IMR-90 (cell line): ENCODE measurements around the gene KLRC3. TPM values are rescaled to one million over a fixed set of nuclear protein-coding genes. Genes with fewer than 3 reads are reported as not detected.
"Not testable (repeated sequence)": the region's sequence is repeated elsewhere in the genome, so short reads cannot be mapped to it uniquely, and the experiment has no call there.

Experiments used
- ATAC-seq: fragments of 200-7000 bp; cut with Tn5 transposase; 2 replicates; pipeline ENCODE4 v1.9.1; 2020; ENCODE audit warnings: low read depth, mild to moderate bottlenecking, moderate library complexity
- BruUV-seq: library from RNA; stranded (reverse); fragments of 400-500 nt; replicated peaks from 2 replicates; lab custom pipeline; 2021; lab: Mats Ljungman, UMichigan
- CTCF ChIA-PET: fragments of 300-600 bp; formaldehyde crosslinking; extraction: SDS; loops from one replicate; lab custom pipeline; 2021; ENCODE audit warnings: antibody characterized with exemption; lab: Yijun Ruan, JAX
- POLR2A ChIA-PET: fragments of 300-600 bp; sonication (Branson Sonifier 250); formaldehyde crosslinking; loops from one replicate; lab custom pipeline; 2022; ENCODE audit warnings: antibody characterized with exemption; ENCODE audit not compliant: unreplicated experiment; lab: Charles Lee
- DNase-seq: peaks from one replicate; pipeline ENCODE4 v3.0.0; 2013
- H2AFZ ChIP-seq: replicated peaks from 2 replicates; pipeline ENCODE3; 2013; ENCODE audit warnings: low read length, mild to moderate bottlenecking; ENCODE audit not compliant: poor library complexity
- H2AK5ac ChIP-seq: 2 replicates; pipeline ENCODE4 v1.6.1; 2013; ENCODE audit warnings: low read depth, low read length, inconsistent platforms
- H2AK9ac ChIP-seq: replicated peaks from 2 replicates; pipeline ENCODE3; 2013; ENCODE audit warnings: mild to moderate bottlenecking, low read depth, low read length, moderate library complexity; ENCODE audit not compliant: poor library complexity
- H2BK120ac ChIP-seq: 2 replicates; pipeline ENCODE4 v1.6.1; 2013; ENCODE audit warnings: low read depth, low read length, inconsistent platforms
- H2BK15ac ChIP-seq: 3 replicates; pipeline ENCODE4 v1.6.1; 2013; ENCODE audit warnings: low read depth, low read length, inconsistent platforms
- H2BK20ac ChIP-seq: 2 replicates; pipeline ENCODE4 v1.6.1; 2013; ENCODE audit warnings: low read depth, mild to moderate bottlenecking, inconsistent platforms, low read length, moderate library complexity
- H2BK5ac ChIP-seq: 2 replicates; pipeline ENCODE4 v1.6.1; 2013; ENCODE audit warnings: mild to moderate bottlenecking, low read depth, low read length, inconsistent platforms; ENCODE audit not compliant: poor library complexity, severe bottlenecking
- H3K14ac ChIP-seq: replicated peaks from 2 replicates; pipeline ENCODE4 v1.6.1; 2013; ENCODE audit warnings: low read depth, low read length, inconsistent platforms
- H3K18ac ChIP-seq: 2 replicates; pipeline ENCODE4 v1.6.1; 2013; ENCODE audit warnings: low read depth, low read length, control low read depth
- H3K23ac ChIP-seq: 2 replicates; pipeline ENCODE4 v1.6.1; 2013; ENCODE audit warnings: low read depth, low read length, inconsistent platforms
- H3K27ac ChIP-seq: 2 replicates; pipeline ENCODE4 v1.5.1; 2013; ENCODE audit warnings: mild to moderate bottlenecking, control low read depth, low read length; ENCODE audit not compliant: insufficient read depth
- H3K27me3 ChIP-seq: 2 replicates; pipeline ENCODE4 v1.6.1; 2013; ENCODE audit warnings: low read length; ENCODE audit not compliant: control insufficient read depth, insufficient read depth
- H3K36me3 ChIP-seq: 2 replicates; pipeline ENCODE4 v1.6.1; 2013; ENCODE audit warnings: low read length, mixed read lengths; ENCODE audit not compliant: control insufficient read depth, insufficient read depth
- H3K4ac ChIP-seq: 2 replicates; pipeline ENCODE4 v1.6.1; 2013; ENCODE audit warnings: low read depth, low read length, inconsistent platforms
- H3K4me1 ChIP-seq: 2 replicates; pipeline ENCODE4 v1.6.1; 2013; ENCODE audit warnings: low read length, mixed read lengths; ENCODE audit not compliant: control insufficient read depth, insufficient read depth
- H3K4me2 ChIP-seq: 2 replicates; pipeline ENCODE4 v1.6.1; 2013; ENCODE audit warnings: low read depth, mild to moderate bottlenecking, control low read depth, low read length, moderate library complexity
- H3K4me3 ChIP-seq: 2 replicates; pipeline ENCODE4 v1.5.1; 2013; ENCODE audit warnings: low read depth, mild to moderate bottlenecking, control low read depth, low read length, moderate library complexity; ENCODE audit not compliant: insufficient read depth
- H3K56ac ChIP-seq: 2 replicates; pipeline ENCODE4 v1.6.1; 2013; ENCODE audit warnings: low read length, inconsistent platforms; ENCODE audit not compliant: insufficient read depth; ENCODE audit errors: extremely low read depth
- H3K79me1 ChIP-seq, 2 experiments: 2 replicates each; pipeline ENCODE4 v1.6.1; 2013; ENCODE audit warnings: low read length in 2 of 2, inconsistent platforms in 1 of 2, low read depth in 1 of 2
- H3K9ac ChIP-seq: 2 replicates; pipeline ENCODE4 v1.6.1; 2013; ENCODE audit warnings: low read depth, low read length, control low read depth
- H3K9me1 ChIP-seq: 2 replicates; pipeline ENCODE4 v1.6.1; 2013; ENCODE audit warnings: low read length, inconsistent platforms; ENCODE audit not compliant: insufficient read depth
- H3K9me3 ChIP-seq: 2 replicates; pipeline ENCODE4 v1.6.1; 2013; ENCODE audit warnings: low read length; ENCODE audit not compliant: control insufficient read depth, insufficient read depth
- H4K20me1 ChIP-seq: 2 replicates; pipeline ENCODE4 v1.6.1; 2013; ENCODE audit warnings: low read length, inconsistent platforms; ENCODE audit not compliant: insufficient read depth
- H4K5ac ChIP-seq: 2 replicates; pipeline ENCODE4 v1.6.1; 2013; ENCODE audit warnings: mild to moderate bottlenecking, low read depth, low read length, control low read depth
- H4K8ac ChIP-seq, 2 experiments: 2 replicates each; pipeline ENCODE4 v1.6.1; 2013; ENCODE audit warnings: low read depth in 2 of 2, low read length in 2 of 2, control low read depth in 1 of 2, inconsistent platforms in 1 of 2
- H4K91ac ChIP-seq: 2 replicates; pipeline ENCODE4 v1.6.1; 2013; ENCODE audit warnings: low read depth, low read length, inconsistent platforms; ENCODE audit not compliant: insufficient read depth
- CEBPB ChIP-seq: IDR thresholded peaks from 2 replicates; pipeline ENCODE4 v1.6.1; 2012; ENCODE audit warnings: low read depth, low read length, improper control_type of control experiment
- CHD1 ChIP-seq: IDR thresholded peaks from 2 replicates; pipeline ENCODE4 v1.6.1; 2012; ENCODE audit warnings: low read depth, low read length, improper control_type of control experiment
- WGBS, 2 experiments: methylation state at CpG; one replicate each; pipeline versions ENCODE4 v1.1.5 to v1.1.7; 2013; ENCODE audit warnings: missing lambda C conversion rate in 2 of 2; ENCODE audit not compliant: insufficient read length in 1 of 2; ENCODE audit errors: extremely low coverage in 2 of 2; 5-methylcytosine and 5-hydroxymethylcytosine counted together
- dilution Hi-C: fragments of 300-500 bp; cut with HindIII; formaldehyde crosslinking; loops from one replicate; pipeline ENCODE4 v1.14.3; 2018; ENCODE audit warnings: low sequenced_read_pairs; ENCODE audit not compliant: unreplicated experiment
- in situ Hi-C: fragments of 300-500 bp; cut with MboI; formaldehyde crosslinking; loops from 3 replicates; pipeline ENCODE4 v1.14.3; 2019; ENCODE audit warnings: low sequenced_read_pairs, inconsistent platforms, mixed read lengths
- intact Hi-C: fragments of 100-400 bp; cut with micrococcal nuclease; formaldehyde crosslinking; loops from 2 replicates; pipeline ENCODE4 v1.10.0; 2022
- polyA plus RNA-seq, 3 experiments: library from polyadenylated mRNA; depleted of rRNA; stranded (reverse); fragments of >200 nt; gene quantifications; 2 replicates each; pipeline ENCODE4 v1.2.3, GENCODE V29; 2012; ENCODE audit warnings: low replicate concordance in 1 of 3
- total RNA-seq: library from RNA; depleted of rRNA; stranded (reverse); fragments of >200 nt; gene quantifications from 2 replicates; pipeline ENCODE4 v1.2.3, GENCODE V29; 2012

The KLRC3 gene
- total and polyA plus RNA-seq, 2 of the 4 experiments (the other 2 are of a cell fraction): not detected

DNA sequence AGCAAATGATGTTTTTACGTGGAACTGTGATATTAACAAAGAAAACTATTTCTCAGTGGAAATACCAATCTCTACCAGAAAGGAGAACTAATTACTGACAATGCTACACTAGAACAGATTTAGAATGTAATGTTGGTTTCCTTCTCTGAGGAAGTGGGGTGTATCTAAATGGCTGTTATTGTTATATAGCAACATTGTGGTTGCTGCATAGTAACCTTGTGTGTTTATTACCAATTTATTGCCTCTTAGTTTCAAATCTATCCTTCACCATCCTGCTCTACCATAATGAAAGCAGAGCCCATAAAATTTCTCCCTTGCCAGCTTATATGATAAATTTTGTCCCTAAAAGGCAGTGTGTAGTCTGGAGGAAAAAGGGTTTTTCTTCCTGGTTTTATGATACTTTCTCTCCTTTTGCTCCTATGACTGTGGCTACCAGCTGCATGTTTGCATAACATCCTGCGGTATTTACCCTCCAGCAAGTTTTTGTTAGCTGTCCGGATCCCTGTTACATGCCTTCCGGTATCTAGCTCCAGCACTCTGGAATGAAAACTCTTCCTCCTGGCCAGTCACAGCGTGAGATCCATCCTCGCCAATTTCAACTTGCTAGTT lies 24.9 kb downstream of the KLRC3 start:
- H3K9me3 ChIP-seq: no peaks in the 10 kb centered on the region
- no peak overlapping the region for H3K4me3 ChIP-seq
- no peaks in the 10 kb centered on the region for H3K36me3 ChIP-seq
- H3K27me3 ChIP-seq: no peaks in the 10 kb centered on the region; the same call in 1 of the 2 replicates
- no peak overlapping the region for H4K91ac ChIP-seq
- DNase-seq (peak; percentile 71), ATAC-seq (peak; percentile 94)
- dilution Hi-C loops (no loop called here), in situ Hi-C loops (no loop called here), intact Hi-C loops (no loop called here)
- no peak overlapping the region for H4K5ac ChIP-seq
- H3K79me1 ChIP-seq: no peaks in the 10 kb centered on the region
- H2AFZ ChIP-seq: peak overlapping the region; percentile 78
- no peak overlapping the region for H2AK5ac ChIP-seq
- H3K9ac ChIP-seq: no peak overlapping the region
- H3K56ac ChIP-seq: no peak overlapping the region
- H2BK15ac ChIP-seq: no peak overlapping the region; the same call in 2 of the 3 replicates
- WGBS, 2 experiments: 33% methylated on average over 1 of the region's 6 CpGs; no CpG with 5 or more reads in 1 of the 2 experiments
- H2BK5ac ChIP-seq: peak overlapping the region; percentile 12
- H3K27ac ChIP-seq: no peak overlapping the region
- POLR2A ChIA-PET: no interaction called here
- no peaks in the 10 kb centered on the region for H3K9me1 ChIP-seq
- no peak overlapping the region for H2BK20ac ChIP-seq
- H3K4me1 ChIP-seq: no peaks in the 10 kb centered on the region
- no TSS peak for BruUV-seq
- H4K20me1 ChIP-seq: no peaks in the 10 kb centered on the region
- no peak overlapping the region for H3K4ac ChIP-seq
- no peak overlapping the region for H3K18ac ChIP-seq
- peak overlapping the region in 1 of 2 experiments; percentile 4; a peak in 1 of 4 replicates for H4K8ac ChIP-seq
- no peak overlapping the region for H2BK120ac ChIP-seq
- H3K14ac ChIP-seq: no peak overlapping the region
- H3K4me2 ChIP-seq: peak overlapping the region; percentile 10; the same call in 1 of the 2 replicates
- no peak overlapping the region for H3K23ac ChIP-seq
- TF ChIP-seq CEBPB (peak; percentile 66), CHD1 (no peak)
- no peak overlapping the region for H2AK9ac ChIP-seq
- CTCF ChIA-PET: no interaction called here

- H3K27ac ChIP-seq, DNase-seq, H4K8ac ChIP-seq, H2AFZ ChIP-seq, H2BK15ac ChIP-seq, intact Hi-C loops, H3K36me3 ChIP-seq, H4K91ac ChIP-seq, H3K4me1 ChIP-seq, H3K4ac ChIP-seq, H2AK5ac ChIP-seq, H3K23ac ChIP-seq, BruUV-seq, H2AK9ac ChIP-seq, H2BK120ac ChIP-seq, POLR2A ChIA-PET, H3K9ac ChIP-seq, H3K14ac ChIP-seq, H3K56ac ChIP-seq, H3K79me1 ChIP-seq, ATAC-seq, H3K9me3 ChIP-seq, in situ Hi-C loops, H2BK5ac ChIP-seq, H3K4me3 ChIP-seq, H3K18ac ChIP-seq, CTCF ChIA-PET, H2BK20ac ChIP-seq, H3K4me2 ChIP-seq, H3K9me1 ChIP-seq, H4K20me1 ChIP-seq, dilution Hi-C loops, H3K27me3 ChIP-seq: not testable (repeated sequence)
- 100% methylated on average over 1 of the region's 11 CpGs; no CpG with 5 or more reads in 1 of the 2 experiments for WGBS, 2 experiments
- peak overlapping the region; percentile 22; the same call in 1 of the 2 replicates for H4K5ac ChIP-seq
Measured at GRCh38 chr12:10394531-10395152, 25.8 kb downstream of the KLRC3 start.
